Smooth muscle cell (in vitro differentiated cells): ENCODE measurements around the gene TRPM7. TPM values are rescaled to one million over a fixed set of nuclear protein-coding genes. Genes with fewer than 3 reads are reported as not detected.

ENCODE experiments used
- DNase-seq: peaks from one replicate; lab custom pipeline; 2025; ENCODE audit not compliant: unreplicated experiment; lab: John Stamatoyannopoulos, UW
- H2AFZ ChIP-seq: fragments of 200-600 bp; sonication (generic); 2 replicates; pipeline ENCODE4 v1.6.0; 2016; ENCODE audit warnings: antibody characterized with exemption, low read depth, mild to moderate bottlenecking
- H3F3A ChIP-seq: fragments of 200-600 bp; sonication (generic); 2 replicates; pipeline ENCODE4 v1.6.0; 2017; ENCODE audit warnings: antibody characterized with exemption, low read depth
- H3K27ac ChIP-seq: fragments of 200-600 bp; sonication (generic); 2 replicates; pipeline ENCODE4 v1.5.1; 2016; ENCODE audit warnings: low read depth, mild to moderate bottlenecking
- H3K27me3 ChIP-seq: fragments of 200-600 bp; sonication (generic); 2 replicates; pipeline ENCODE4 v1.6.1; 2016; ENCODE audit warnings: low read depth, mild to moderate bottlenecking
- H3K36me3 ChIP-seq: fragments of 200-600 bp; sonication (generic); 2 replicates; pipeline ENCODE4 v1.5.1; 2016; ENCODE audit warnings: low read depth
- H3K4me1 ChIP-seq: fragments of 200-600 bp; sonication (generic); 2 replicates; pipeline ENCODE4 v1.5.1; 2016; ENCODE audit warnings: low read depth
- H3K4me2 ChIP-seq: fragments of 200-600 bp; sonication (generic); 2 replicates; pipeline ENCODE4 v1.6.0; 2016; ENCODE audit warnings: mild to moderate bottlenecking
- H3K4me3 ChIP-seq: fragments of 200-600 bp; sonication (generic); 2 replicates; pipeline ENCODE4 v1.5.1; 2016; ENCODE audit warnings: mild to moderate bottlenecking
- H3K79me2 ChIP-seq: fragments of 200-600 bp; sonication (generic); 2 replicates; pipeline ENCODE4 v1.6.0; 2016; ENCODE audit warnings: low read depth, mild to moderate bottlenecking
- H3K9ac ChIP-seq: fragments of 200-600 bp; sonication (generic); 2 replicates; pipeline ENCODE4 v1.6.0; 2016; ENCODE audit warnings: low read depth
- H3K9me3 ChIP-seq: fragments of 200-600 bp; sonication (generic); replicated peaks from 2 replicates; pipeline ENCODE4 v1.5.1; 2016; ENCODE audit warnings: low read depth
- H4K20me1 ChIP-seq: fragments of 200-600 bp; sonication (generic); 2 replicates; pipeline ENCODE4 v1.6.0; 2016; ENCODE audit warnings: low read depth
- WGBS: methylation state at CpG from one replicate; pipeline ENCODE4 v1.1.7; 2016; ENCODE audit warnings: low lambda C conversion rate; 5-methylcytosine and 5-hydroxymethylcytosine counted together
- polyA plus RNA-seq: library from polyadenylated mRNA; unstranded; fragments of >200 nt; fragmentation: Nextera tagmentation; extraction: Ambion mirVana; gene quantifications from 2 replicates; pipeline ENCODE4 v1.2.1, GENCODE V29; 2016
- total RNA-seq: library from RNA; depleted of rRNA; stranded (reverse); fragments of >200 nt; gene quantifications from 2 replicates; pipeline ENCODE4 v1.2.3, GENCODE V29; 2014
- TF ChIP-seq, protein P1 (sequence below): fragments of 200-600 bp; sonication (generic); IDR thresholded peaks from 2 replicates; pipeline ENCODE4 v1.5.1; 2017; ENCODE audit warnings: borderline replicate concordance, mild to moderate bottlenecking, antibody characterized with exemption; ENCODE audit not compliant: insufficient read depth, poor library complexity, severe bottlenecking

TRPM7 gene, protein sequence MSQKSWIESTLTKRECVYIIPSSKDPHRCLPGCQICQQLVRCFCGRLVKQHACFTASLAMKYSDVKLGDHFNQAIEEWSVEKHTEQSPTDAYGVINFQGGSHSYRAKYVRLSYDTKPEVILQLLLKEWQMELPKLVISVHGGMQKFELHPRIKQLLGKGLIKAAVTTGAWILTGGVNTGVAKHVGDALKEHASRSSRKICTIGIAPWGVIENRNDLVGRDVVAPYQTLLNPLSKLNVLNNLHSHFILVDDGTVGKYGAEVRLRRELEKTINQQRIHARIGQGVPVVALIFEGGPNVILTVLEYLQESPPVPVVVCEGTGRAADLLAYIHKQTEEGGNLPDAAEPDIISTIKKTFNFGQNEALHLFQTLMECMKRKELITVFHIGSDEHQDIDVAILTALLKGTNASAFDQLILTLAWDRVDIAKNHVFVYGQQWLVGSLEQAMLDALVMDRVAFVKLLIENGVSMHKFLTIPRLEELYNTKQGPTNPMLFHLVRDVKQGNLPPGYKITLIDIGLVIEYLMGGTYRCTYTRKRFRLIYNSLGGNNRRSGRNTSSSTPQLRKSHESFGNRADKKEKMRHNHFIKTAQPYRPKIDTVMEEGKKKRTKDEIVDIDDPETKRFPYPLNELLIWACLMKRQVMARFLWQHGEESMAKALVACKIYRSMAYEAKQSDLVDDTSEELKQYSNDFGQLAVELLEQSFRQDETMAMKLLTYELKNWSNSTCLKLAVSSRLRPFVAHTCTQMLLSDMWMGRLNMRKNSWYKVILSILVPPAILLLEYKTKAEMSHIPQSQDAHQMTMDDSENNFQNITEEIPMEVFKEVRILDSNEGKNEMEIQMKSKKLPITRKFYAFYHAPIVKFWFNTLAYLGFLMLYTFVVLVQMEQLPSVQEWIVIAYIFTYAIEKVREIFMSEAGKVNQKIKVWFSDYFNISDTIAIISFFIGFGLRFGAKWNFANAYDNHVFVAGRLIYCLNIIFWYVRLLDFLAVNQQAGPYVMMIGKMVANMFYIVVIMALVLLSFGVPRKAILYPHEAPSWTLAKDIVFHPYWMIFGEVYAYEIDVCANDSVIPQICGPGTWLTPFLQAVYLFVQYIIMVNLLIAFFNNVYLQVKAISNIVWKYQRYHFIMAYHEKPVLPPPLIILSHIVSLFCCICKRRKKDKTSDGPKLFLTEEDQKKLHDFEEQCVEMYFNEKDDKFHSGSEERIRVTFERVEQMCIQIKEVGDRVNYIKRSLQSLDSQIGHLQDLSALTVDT (N-terminal part only)
- total RNA-seq = 28.2 and 32.8 TPM in 2 replicates
- 5.6 and 6.3 TPM in 2 replicates for polyA plus RNA-seq

DNA sequence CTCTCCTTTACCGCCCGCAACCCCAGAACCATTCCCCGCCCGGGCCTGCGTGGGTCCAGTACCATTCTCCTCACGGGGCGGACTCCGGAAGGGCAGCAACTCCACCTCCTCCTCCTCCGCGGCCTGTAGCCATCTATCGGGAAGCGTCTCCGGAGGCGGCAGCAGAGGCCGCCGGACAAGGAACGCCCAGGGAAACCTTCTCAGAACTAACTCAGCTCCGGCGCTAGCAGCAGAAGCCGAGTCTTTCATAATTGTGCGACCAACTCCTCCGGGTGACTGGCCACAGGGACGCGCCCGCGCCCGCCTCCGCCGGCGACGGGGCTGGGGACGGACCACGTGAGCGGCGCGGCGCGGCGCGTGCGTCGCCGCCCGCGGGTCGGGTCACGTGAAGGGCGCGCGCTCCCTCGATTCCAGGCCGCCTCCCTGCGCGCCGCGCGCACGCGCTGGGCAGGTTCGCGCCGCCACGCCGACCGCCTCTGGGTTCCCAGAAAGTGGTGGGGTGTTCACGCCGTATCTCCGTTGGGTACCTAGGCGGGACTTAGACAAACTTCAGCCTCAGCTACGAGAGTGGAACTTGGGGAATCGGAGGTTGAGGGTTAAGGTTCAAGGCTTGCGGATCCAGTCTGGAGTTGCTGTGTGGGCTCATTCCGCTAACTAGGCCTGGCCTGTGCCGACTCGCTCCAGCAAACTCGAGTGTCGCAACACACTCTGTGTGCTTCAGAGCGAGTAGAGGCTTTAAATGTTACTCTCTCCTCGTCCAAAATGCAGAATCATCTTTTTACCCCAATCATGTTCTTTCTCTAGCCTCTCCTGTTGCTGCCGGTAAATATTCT is at the start of gene TRPM7:
TSS of gene TRPM7 (minus strand) at position 329 of the 833 bp plus-strand sequence. CDS start at position 65, 264 bp downstream.
- H3K79me2 ChIP-seq = peaks cover 43% of the 10 kb centered on the region
- H3K4me3 ChIP-seq = peak within 1 kb of the TSS; percentile 79
- peaks cover 6% of the 10 kb centered on the region for H3K4me1 ChIP-seq
- peak within 1 kb of the TSS; percentile 88 for H3K4me2 ChIP-seq
- no peaks in the 10 kb centered on the region for H3K9me3 ChIP-seq
- TF ChIP-seq, protein P1, sequence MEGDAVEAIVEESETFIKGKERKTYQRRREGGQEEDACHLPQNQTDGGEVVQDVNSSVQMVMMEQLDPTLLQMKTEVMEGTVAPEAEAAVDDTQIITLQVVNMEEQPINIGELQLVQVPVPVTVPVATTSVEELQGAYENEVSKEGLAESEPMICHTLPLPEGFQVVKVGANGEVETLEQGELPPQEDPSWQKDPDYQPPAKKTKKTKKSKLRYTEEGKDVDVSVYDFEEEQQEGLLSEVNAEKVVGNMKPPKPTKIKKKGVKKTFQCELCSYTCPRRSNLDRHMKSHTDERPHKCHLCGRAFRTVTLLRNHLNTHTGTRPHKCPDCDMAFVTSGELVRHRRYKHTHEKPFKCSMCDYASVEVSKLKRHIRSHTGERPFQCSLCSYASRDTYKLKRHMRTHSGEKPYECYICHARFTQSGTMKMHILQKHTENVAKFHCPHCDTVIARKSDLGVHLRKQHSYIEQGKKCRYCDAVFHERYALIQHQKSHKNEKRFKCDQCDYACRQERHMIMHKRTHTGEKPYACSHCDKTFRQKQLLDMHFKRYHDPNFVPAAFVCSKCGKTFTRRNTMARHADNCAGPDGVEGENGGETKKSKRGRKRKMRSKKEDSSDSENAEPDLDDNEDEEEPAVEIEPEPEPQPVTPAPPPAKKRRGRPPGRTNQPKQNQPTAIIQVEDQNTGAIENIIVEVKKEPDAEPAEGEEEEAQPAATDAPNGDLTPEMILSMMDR = no peak
- peak within 1 kb of the TSS; percentile 98 for H2AFZ ChIP-seq
- peak; percentile 67 for DNase-seq
- no peaks in the 10 kb centered on the region for H3K27me3 ChIP-seq
- 1% methylated on average over 78 of the region's 80 CpGs for WGBS
- H4K20me1 ChIP-seq = peaks cover 41% of the 10 kb centered on the region
- H3K36me3 ChIP-seq = no peaks in the 10 kb centered on the region
- H3K9ac ChIP-seq = peak within 1 kb of the TSS; percentile 80
- no peaks in the 10 kb centered on the region for H3F3A ChIP-seq
- peak within 1 kb of the TSS; percentile 87 for H3K27ac ChIP-seq

DNA sequence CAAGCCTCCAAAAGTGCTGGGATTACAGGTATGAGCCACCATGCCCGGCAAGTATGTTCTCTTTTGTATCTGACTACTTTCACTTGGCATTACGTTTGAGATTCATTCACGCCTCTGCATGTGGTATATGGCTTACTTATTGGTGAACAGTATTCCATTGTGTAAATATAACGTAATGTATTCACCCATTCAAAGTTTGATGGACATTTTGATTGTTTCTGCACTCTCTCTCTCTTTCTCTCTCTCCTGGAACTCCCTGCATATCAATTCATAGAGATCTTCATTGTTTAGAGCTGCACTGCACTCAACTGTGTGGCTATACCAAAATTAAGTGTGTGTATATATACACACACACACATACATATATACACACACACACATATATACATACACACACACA is 48.6 kb upstream of the TRPM7 start:
- H3K9me3 ChIP-seq = no peaks in the 10 kb centered on the region
- TF ChIP-seq, protein P1 = no peak
- no peaks in the 10 kb centered on the region for H4K20me1 ChIP-seq
- H2AFZ ChIP-seq = no peak overlapping the region
- peaks cover 19% of the 10 kb centered on the region for H3K36me3 ChIP-seq
- H3K27me3 ChIP-seq = no peaks in the 10 kb centered on the region
- H3K4me3 ChIP-seq = no peak overlapping the region
- no peaks in the 10 kb centered on the region for H3K4me1 ChIP-seq
- H3K79me2 ChIP-seq = no peaks in the 10 kb centered on the region
- DNase-seq = no peak
- H3F3A ChIP-seq = no peaks in the 10 kb centered on the region
- WGBS = 85% methylated on average over 4 of the region's 4 CpGs
- no peak overlapping the region for H3K4me2 ChIP-seq
- no peak overlapping the region for H3K9ac ChIP-seq
- H3K27ac ChIP-seq = no peak overlapping the region

DNA sequence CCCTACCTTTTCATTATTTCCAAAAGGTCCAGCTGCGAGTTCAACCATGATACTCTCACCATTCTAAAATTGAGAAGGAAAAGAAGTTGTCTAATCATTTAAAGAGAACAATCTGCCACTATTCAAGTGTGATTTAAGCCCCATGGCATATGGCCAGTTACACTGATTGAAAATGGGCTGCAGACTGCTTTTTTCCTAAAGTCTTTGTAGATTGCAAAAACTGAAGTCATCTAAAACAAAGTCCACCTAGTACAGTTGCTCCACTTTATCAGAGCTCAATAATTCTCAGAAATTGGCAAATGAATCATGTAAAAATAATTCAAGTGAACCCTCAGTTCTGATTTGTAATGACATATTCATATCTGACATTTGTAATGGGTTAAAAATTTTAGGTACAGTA is 39.7 kb upstream of the TRPM7 start:
- Histone ChIP-seq H2AFZ (no peak overlapping the region), H3K36me3 (peaks cover 8% of the 10 kb centered on the region), H3K4me2 (no peak overlapping the region), H3F3A (no peaks in the 10 kb centered on the region), H3K9me3 (no peaks in the 10 kb centered on the region), H3K4me3 (no peak overlapping the region), H3K27ac (no peak overlapping the region), H4K20me1 (no peaks in the 10 kb centered on the region), H3K79me2 (no peaks in the 10 kb centered on the region), H3K9ac (no peak overlapping the region), H3K27me3 (no peaks in the 10 kb centered on the region), H3K4me1 (no peaks in the 10 kb centered on the region)
- 100% methylated on average over 1 of the region's 1 CpG for WGBS
- TF ChIP-seq, protein P1 = no peak
- DNase-seq = no peak
